GM18873 (cell line): ENCODE data around the gene CD9.
"Not testable (repeated sequence)": the region's sequence is repeated elsewhere in the genome, so short reads cannot be mapped to it uniquely, and the experiment has no call there.

Experiments
- ATAC-seq: cut with Tn5 transposase; IDR thresholded peaks from one replicate; pipeline ENCODE4 v1.9.1; 2021; ENCODE audit warnings: mild to moderate bottlenecking, moderate library complexity, moderate number of reproducible peaks; ENCODE audit not compliant: unreplicated experiment, low FRiP score

The CD9 gene

DNA sequence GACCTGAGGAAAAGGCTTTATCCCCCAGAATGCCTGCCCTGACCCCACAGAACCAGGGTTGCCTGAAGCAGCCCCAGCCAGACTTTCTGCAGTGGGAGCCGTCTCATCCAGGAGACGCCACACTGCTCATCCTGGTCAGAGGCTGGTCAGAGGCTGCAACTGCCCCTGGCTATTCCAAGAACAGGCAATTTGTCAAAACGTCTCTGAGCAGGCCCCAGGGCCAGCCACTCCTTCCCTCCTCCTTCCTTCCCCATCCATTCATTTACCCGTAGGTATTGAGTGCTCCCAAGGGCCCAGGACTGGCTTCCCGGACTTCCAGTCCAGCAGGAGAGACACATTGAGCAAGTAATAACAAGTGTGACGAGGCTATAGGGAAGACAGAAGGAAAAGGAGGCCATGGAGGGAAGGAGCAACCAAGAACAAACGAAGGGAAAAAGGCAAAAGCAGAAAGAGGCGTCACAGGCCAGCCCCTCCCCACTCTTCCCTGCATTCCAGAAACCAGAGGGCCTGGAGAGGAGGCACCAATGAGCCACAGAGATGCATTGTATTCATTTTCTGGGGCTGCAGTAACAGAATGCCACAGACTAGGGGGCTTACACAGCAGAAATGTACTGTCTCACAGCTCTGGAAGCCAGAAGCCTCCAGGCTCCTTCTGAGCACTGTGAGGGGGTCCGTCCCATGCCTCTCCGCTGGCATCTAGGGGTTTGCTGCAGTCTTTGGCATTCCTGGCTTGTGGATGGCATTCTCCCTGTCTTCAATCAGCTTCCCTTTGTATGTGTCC is 21.0 kb upstream of the CD9 start:
- no peak for ATAC-seq

DNA sequence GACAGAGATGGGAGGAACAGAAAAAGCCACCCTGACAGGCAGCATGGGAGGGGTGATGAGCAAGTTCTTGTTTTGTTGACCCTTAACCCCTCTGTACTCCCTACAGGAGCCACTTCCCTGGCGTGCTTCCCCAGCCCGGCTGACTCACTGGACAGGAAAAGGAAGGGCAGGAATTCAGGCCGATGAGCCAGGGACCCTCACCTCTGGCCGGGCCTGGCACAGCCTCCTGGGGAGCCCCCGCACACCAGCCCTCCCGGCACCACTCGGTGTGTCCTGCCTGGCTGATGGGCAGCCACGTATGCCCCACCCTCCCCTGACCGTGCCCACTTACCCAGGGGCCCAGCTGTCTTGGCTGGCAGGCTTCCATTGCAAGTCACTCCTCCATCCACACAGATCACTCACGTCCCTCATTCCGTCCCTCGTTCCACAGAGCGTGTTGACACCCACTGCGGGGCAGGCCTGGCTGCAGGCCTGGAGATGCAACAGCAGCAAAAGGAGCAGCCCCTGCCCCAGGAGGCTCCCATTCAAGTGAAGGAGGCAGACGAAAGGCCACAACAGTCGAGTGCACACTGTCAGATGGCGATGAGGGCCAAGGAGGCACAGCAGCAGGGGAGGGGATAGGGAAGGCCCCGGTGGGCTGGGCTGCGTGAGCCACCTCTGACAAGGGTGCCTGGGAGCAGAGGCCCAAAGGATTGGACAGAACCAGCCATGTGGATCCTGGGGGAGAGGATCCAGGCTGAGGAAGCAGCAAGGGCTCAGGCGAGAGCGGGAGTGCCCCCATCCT is 19.7 kb upstream of the CD9 start:
- ATAC-seq, result no peak

DNA sequence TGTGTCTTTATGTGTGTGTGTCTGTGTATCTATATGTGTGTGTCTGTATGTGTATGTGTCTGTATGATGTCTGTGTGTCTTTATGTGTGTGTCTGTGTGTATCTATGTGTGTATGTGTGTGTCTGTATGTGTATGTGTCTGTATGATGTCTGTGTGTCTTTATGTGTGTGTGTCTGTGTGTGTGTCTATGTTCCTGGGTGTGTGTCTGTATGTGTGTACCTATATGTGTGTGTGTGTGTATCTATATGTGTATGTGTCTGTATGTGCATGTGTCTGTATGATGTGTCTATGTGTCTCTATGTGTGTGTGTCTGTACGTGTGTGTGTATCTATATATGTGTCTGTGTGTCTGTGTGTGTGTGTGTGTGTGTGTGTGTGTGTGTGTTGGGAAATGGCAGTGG is 19.0 kb upstream of the CD9 start:
- no peak for ATAC-seq

DNA sequence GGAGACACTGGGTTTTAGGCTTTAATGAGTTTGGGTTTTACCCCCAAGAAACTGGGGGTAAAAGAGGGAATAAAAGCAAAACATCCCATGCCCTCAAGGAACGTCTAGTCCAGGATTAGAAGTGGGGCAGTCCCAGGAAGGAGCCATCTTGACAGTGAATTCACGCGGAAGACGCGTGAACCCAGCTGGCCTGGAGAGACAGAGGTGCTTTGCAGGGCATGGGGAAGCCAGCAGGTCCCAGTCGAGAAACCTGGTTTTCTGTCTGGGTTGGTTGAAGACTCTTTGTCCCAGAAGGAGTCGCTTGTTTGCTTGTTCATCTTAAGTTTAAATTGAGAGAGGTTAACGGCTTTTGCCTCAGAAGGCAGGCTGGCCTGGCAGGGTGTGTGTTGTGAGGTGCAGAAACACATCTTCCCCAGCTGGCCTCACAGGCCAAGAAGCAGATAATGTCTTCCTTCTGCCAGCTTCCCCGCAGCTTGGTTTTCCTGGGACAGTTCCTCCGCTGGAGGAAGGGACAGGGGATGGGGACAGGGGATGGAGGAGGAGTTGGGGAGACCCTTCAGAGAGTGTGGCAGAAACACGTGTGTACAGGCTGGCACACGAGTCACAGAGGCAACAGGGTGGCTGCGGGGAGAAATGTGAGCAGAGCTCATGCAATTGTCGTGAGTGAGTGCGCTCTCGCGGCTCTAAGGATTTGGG is 18.5 kb upstream of the CD9 start:
- ATAC-seq, result no peak

DNA sequence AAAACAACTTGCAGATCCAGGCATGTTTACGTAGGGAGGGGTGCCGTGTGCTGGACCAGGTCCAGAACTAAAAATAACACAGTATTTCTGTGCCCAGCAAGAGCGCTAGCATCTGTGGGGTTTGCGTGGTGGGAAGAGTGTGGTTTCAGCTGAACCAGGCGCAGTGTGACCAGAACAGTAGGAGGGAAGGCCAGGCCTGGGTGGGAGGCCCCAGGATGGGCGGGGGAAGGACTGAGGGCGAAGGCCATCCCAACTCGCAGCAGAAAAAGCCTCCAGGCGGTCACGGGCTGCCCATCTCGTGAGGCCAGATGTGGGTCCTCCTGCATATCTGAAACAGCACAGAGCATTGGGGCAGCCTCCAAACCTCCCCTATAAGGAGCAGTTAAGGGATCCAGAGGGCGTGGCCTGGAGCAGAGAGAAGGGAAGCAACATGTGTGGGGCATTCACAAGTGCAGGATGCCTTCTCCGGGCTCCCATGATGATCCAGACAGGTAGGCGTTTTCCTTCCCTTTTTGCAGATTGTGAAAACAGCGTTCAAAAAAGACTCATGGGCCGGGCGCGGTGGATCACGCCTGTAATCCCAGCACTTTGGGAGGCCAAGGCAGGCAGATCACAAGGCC is 17.8 kb upstream of the CD9 start:
- no peak for ATAC-seq

DNA sequence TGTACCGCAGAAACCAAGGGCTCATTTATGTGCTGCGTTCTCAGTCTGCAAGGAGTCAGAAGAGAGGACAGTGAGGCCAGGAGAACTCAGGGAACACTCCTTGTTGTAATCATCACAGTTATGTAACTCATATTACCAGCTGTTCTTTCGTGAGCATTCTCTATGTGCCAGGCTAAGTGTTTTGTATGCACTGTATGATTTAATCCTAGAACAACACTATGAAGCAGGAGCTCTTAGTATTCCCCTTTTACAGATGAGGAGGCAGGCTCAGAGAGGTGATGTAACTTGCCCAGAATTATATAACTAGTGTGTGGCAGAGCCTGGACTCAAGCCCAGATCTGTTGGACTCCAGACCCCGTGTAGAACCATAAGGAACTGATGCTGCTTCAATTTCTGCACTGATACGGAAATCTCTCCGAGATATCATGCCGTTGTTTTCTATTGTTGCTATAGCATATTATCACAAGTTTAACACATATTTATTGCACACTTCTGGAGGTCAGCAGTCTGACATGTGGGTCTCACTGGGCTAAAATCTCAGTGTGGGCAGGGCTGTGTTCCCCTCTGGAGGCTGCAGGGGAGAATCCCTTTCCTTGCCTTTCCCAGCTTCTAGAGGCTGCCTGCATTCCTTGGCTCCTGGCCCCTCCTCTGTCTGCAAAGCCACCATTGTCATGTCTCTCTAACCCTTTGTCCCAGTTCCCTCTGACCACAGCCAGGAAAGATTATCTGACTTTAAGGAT is 16.3 kb upstream of the CD9 start:
- no peak for ATAC-seq

DNA sequence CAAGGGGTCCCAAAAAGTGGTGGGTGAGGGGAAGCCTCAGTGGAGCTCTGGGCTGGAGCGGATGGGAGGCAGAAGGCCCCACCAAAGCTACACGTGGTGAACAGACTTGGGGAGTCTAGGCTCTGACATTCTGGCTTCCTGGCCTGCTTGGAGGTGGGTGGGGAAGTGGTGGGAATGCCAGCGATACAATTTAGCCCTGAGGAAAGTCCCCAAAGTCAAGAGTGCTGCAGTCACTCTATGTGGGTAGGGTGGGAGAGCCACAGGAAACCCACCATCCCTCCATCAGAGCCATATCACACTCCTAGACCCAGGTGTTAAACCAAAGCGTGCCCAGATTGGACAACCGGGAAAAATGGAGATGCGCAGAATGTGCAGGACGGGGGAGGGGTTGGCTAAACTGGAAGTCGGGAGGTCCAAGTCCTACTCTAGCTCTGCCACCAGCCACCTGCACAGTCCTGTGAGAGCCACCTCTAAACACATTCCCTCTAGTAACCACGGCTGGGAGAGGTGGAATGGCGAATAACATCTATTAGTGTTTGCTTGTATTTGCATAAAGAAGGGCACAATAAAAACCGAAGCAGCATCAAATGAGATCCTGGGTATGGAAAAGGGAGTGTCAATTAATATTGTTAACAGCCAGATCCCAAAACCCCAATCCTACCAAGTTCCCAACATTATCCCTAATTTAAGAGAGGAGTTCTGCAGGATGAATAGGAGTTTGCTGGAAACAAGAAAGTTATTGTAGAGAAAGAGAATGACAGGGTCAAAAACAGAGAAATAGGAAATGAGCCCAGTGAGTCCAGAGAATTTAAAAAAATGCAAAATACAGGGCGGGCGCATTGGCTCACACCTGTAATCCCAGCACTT is 14.0 kb upstream of the CD9 start:
- no peak for ATAC-seq

DNA sequence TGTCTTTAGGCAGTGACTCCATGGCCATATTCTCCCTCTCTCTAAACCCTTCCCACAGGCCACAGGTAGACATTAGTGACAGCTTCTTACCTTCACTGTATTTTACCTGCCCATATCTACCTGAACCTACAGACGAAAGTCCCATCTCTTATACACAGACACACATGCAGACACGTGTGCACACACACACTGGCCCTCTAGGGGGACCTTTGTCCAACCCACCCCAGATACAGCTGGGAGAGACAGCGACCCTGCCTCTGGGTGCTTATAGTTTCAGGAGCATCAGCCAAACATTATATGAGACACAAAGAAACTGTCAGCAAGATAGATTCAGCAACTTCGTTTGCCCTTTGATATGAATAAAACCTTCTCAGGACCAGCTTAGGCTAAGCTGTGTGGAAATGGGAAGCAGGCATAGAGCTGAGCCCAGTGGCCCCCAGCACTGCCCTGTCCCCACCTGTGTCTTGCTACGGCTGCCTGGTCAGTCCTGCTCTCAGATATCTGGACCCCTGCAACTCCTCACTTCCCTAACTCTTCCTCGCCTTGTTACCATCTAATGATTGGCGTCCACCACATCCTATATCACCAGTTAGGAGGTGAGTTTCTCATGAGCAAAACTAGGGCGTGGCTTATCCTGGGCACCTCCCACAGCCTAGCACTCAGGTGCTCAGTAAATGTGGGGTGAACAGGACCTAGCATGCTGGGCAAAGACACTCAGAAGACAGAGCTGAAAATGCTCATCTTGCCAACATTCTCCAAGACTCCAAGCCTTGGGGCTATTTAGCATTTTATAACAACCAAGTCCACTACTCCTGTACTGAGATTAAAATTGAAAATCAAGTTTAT is 12.0 kb upstream of the CD9 start:
- no peak for ATAC-seq

DNA sequence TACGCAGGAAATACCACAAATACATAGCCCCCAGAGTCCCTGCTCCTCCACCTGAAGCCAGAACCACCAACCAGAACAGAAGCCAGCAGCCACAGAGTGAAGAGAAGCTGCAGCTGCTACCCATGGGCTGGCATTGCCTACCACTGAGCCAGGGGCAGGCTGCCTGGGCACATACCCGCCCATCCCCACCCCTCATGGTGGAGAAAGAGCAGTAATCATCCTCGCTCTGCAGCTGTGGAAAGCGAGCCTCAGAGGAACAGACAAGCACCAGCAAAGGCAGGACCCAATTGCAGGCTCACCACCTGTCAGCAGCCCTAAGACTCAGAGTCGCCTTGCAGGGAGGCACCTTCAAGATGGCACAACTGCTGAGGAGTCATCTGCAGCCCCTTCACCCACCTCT is 11.2 kb upstream of the CD9 start:
- ATAC-seq, result no peak

DNA sequence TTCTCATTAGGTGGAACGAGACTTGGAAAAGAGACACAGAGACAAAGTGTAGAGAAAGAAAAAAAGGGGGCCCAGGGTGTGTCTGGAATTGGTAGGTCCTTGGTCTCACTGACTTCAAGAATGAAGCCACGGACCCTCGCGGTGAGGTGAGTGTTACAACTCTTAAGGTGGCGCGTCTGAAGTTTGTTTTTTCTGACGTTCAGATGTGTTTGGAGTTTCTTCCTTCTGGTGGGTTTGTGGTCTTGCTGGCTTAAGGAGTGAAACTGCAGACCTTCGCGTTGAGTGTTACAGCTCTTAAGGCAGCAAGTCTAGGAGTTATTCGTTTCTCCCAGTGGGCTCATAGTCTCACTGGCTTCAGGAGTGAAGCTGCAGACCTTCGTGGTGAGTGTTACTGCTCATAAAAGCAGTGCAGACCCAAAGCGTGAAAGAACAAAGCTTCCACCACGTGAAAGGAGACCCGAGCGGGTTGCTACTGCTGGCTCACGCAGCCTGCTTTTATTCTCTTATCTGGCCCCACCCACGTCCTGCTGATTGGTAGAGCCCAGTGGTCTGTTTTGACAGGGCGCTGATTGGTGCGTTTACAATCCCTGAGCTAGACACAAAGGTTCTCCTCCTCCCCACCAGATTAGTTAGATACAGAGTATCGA is 10.1 kb upstream of the CD9 start:
- not testable (repeated sequence) for ATAC-seq

DNA sequence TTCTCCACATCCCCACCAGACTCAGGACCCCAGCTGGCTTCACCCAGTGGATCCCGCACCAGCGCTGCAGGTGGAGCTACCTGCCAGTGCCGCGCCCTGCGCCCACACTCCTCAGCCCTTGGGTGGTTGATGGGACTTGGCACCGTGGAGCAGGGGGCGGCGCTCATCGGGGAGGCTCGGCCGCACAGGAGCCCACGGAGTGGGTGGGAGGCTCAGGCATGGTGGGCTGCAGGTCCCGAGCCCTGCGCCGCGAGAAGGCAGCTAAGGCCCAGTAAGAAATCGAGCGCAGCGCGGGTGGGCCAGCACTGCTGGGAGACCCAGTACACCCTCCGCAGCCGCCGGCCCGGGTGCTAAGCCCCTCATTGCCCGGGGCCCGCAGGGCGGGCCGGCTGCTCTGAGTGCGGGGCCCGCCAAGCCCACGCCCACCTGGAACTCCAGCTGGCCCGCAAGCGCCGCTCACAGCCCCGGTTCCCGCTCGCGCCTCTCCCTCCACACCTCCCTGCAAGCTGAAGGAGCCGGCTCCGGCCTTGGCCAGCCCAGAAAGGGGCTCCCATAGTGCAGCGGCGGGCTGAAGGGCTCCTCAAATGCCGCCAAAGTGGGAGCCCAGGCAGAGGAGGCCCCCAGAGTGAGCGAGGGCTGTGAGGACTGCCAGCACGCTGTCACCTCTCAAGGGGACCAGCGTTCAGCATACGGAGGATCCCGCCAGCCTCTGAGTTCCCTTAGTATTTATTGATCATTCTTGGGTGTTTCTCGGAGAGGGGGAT is 9.3 kb upstream of the CD9 start:
- ATAC-seq, result not testable (repeated sequence)

DNA sequence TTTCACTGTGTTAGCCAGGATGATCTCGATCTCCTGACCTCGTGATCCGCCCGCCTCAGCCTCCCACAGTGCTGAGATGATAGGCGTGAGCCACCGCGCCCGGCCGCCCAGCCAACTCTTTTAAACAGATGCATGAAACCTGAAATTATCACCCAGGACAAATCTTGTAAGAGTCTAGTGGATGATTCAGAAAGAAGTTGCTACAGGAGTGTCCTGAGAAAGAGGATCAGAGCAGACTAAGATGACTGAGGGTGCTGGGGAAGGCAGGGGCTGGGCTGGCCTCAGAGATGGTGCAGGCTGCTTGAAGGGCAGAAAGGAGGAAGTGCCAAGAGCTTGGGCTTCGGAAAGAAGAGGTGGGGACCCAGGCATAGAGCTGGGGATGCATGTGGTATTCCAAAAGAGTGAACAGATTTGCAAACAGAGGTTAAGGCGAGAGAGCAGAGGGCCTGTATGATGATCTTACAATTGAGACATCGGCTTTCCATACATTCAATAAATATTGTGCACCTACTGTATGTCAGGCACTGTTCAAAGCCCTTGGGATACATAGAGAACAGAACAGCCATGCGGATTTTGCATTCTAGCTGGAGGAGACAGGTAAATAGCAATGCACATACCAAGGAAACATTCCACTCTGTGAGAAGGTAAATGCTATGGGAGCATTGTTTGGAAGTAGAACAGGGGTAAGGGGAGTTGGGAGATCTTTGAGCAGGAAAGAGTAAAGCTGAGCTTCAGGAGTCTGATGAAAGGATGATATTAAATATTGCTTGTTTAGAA is 7.4 kb upstream of the CD9 start:
- no peak for ATAC-seq

DNA sequence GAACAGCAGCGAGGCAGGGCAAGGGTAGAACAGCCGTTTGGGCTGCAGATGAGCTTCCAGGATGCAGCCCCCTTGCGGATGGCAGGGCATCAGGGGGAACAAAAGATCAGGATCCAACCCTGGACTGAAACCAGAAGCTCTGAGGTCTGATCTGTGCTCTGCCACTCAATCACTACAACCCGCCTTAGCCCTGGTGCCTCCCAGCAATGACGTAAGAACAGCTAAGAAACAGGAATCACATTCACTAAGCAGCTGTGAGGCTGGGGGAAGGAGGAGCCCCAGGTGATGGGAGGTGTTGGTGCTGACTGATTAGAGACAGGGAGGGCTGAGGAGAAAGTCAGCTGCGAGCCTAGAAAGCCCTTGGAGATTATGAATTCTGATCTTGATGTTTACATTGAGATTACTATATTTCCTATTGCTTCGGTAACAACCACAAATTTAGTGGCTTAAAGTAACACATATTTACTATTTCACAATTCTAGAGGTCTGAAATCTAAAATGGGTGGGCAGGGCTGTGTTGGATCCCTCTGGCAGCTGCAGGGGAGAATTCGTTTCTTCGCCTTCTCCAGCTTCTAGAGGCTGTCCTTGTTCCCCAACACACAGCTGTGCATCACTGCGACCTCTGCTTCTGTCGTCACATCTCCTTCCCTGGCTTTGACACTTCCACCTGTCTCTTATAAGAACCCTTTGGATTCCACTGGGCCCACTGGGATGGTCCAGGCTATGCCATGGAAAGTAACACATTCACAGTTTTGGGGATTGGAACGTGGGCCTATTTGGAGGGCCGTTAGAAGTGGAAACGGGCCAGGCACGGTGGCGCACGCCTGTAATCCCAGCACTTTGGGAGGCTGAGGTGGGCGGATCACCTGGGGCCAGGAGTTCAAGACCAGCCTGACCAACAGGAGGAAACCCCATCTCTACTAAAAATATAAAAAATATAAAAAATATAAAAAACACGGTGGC is 6.1 kb upstream of the CD9 start:
- no peak for ATAC-seq

DNA sequence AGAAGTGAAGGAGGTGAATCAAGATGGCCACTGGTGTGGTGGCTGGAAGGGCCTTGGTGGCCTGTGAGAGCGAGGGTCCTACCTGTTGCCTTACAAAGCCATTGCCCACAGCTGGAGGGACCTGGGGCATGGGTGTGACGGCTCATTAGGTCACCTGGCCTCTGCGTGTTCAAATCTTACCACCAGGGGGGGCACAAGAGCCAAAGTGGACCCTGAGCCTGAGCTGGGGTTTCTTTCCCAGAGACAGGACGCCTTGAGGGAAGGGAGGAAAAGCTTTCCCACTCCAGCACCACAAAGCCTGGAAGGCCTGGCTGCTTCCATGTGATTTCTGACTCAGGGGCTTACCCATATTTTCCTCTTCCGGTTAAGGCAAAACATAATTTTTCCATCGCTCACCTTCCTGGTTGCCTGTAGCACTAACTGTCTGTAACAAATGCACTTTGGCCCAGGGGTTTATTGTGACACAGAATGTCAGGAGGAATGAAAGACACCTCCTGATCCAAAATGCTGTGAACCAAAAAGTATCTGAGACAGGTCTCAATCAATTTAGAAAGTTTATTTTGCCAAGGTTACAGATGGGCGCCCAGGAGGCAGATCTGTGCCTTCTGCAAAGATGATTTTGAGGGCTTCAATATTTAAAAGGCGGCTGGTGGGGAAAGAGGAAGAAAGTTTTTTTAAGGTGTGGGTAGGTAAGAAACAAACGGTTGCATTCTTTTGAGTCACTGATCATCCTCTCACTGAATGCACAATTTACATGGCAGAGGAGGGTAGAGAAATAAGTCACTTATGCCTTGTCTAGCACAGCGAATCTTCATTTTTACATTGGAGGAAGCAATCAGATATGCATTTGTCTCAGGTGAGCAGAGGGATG is 4.3 kb upstream of the CD9 start:
- ATAC-seq, result no peak
